NK-92 (cell line): ENCODE results near the gene SLC5A10.

Experiments used
- DNase-seq: peaks from one replicate; lab custom pipeline; 2025; ENCODE audit not compliant: unreplicated experiment; lab: John Stamatoyannopoulos, UW

SLC5A10 gene

GRCh38 chr17:18981642-18982424, 29.9 kb downstream of the SLC5A10 start:
- DNase-seq: no peak

- DNase-seq: no peak
Observed at GRCh38 chr17:18984273-18985114, 32.5 kb downstream of the SLC5A10 start.

GRCh38 chr17:18985475-18985874, 33.5 kb downstream of the SLC5A10 start:
- no peak for DNase-seq

- no peak for DNase-seq
Observed at GRCh38 chr17:18986541-18987229, 34.7 kb downstream of the SLC5A10 start.

- DNase-seq: no peak
Observed at GRCh38 chr17:18987230-18987610, 35.3 kb downstream of the SLC5A10 start.

GRCh38 chr17:18987862-18988545, 36.0 kb downstream of the SLC5A10 start:
- DNase-seq: no peak

- no peak for DNase-seq
Observed at GRCh38 chr17:18988546-18989173, 36.7 kb downstream of the SLC5A10 start.

- no peak for DNase-seq
Observed at GRCh38 chr17:18990331-18990730, 38.4 kb downstream of the SLC5A10 start.

- no peak for DNase-seq
Observed at GRCh38 chr17:18991531-18992315, 39.8 kb downstream of the SLC5A10 start.

- DNase-seq: no peak
Observed at GRCh38 chr17:18992454-18993130, 40.6 kb downstream of the SLC5A10 start.

GRCh38 chr17:18993905-18994526, 42.1 kb downstream of the SLC5A10 start:
- no peak for DNase-seq

GRCh38 chr17:18994631-18995030, 42.7 kb downstream of the SLC5A10 start:
- no peak for DNase-seq

GRCh38 chr17:18995220-18995619, 43.3 kb downstream of the SLC5A10 start:
- DNase-seq: no peak

- DNase-seq: no peak
Observed at GRCh38 chr17:18996458-18996857, 44.5 kb downstream of the SLC5A10 start.

GRCh38 chr17:18997650-18998196, 45.8 kb downstream of the SLC5A10 start:
- DNase-seq: no peak

- DNase-seq: no peak
Observed at GRCh38 chr17:18999394-18999793, 47.4 kb downstream of the SLC5A10 start.

- no peak for DNase-seq
Observed at GRCh38 chr17:18999911-19000310, 47.9 kb downstream of the SLC5A10 start.

- no peak for DNase-seq
Observed at GRCh38 chr17:19000531-19001325, 48.8 kb downstream of the SLC5A10 start.
